Measurements from ENCODE around the gene PDSS2.

GRCh38 chr6:107187630-107188029 lies 271.7 kb downstream of the PDSS2 start:
- TF ChIP-seq CTCF (IDR thresholded peaks at IDR 0.05; ENCODE audit: low read length) (no peak), EZH2 (IDR thresholded peaks at IDR 0.05; ENCODE audit: borderline replicate concordance, low read length) (no peak)

Measured in OCI-LY1 (cell line).